ENCODE results near the gene MATCAP1.

Gene MATCAP1

GRCh38 chr16:67155295-67156142 lies 28.2 kb downstream of the MATCAP1 start:
- peak; percentile 67 for DNase-seq

GRCh38 chr16:67154578-67155294 lies 29.0 kb downstream of the MATCAP1 start:
- DNase-seq: no peak

GRCh38 chr16:67151431-67152097 lies 32.2 kb downstream of the MATCAP1 start:
- no peak for DNase-seq

GRCh38 chr16:67150833-67151396 lies 32.8 kb downstream of the MATCAP1 start, which contains the start of gene B3GNT9:
B3GNT9 (minus strand) TSS chr16:67150998; CDS start chr16:67150485, 513 bp downstream.
- DNase-seq: no peak

GRCh38 chr16:67150047-67150832 lies 33.5 kb downstream of the MATCAP1 start:
- no peak for DNase-seq

GRCh38 chr16:67149276-67150046 lies 34.3 kb downstream of the MATCAP1 start:
- DNase-seq: no peak

GRCh38 chr16:67148656-67149275 lies 35.0 kb downstream of the MATCAP1 start:
- no peak for DNase-seq

GRCh38 chr16:67148221-67148620 lies 35.5 kb downstream of the MATCAP1 start:
- no peak for DNase-seq

GRCh38 chr16:67147437-67148140 lies 36.2 kb downstream of the MATCAP1 start:
- DNase-seq: no peak

GRCh38 chr16:67146523-67147357 lies 37.0 kb downstream of the MATCAP1 start:
- DNase-seq: no peak

- no peak for DNase-seq
Measured at GRCh38 chr16:67145746-67146145, 38.0 kb downstream of the MATCAP1 start.

- DNase-seq: no peak
Measured at GRCh38 chr16:67144943-67145342, 38.8 kb downstream of the MATCAP1 start.

- DNase-seq: no peak
Measured at GRCh38 chr16:67142342-67142741, 41.4 kb downstream of the MATCAP1 start.

GRCh38 chr16:67141391-67141790 lies 42.4 kb downstream of the MATCAP1 start:
- DNase-seq: no peak

- DNase-seq: no peak
Measured at GRCh38 chr16:67137605-67138004, 46.2 kb downstream of the MATCAP1 start.

GRCh38 chr16:67129422-67129821 lies 54.3 kb downstream of the MATCAP1 start:
- DNase-seq: no peak

- DNase-seq: no peak
Measured at GRCh38 chr16:67128887-67129286, 54.9 kb downstream of the MATCAP1 start.

- no peak for DNase-seq
Measured at GRCh38 chr16:67128417-67128816, 55.3 kb downstream of the MATCAP1 start.
